Glomerular visceral epithelial cell (primary cell): ENCODE data around the gene FANCC.
"Not testable (repeated sequence)": the region's sequence is repeated elsewhere in the genome, so short reads cannot be mapped to it uniquely, and the experiment has no call there.

Experiments
- DNase-seq: peaks from one replicate; pipeline ENCODE4 v3.0.0-alpha.2; 2016; ENCODE audit errors: extremely low spot score

The FANCC gene

GRCh38 chr9:95329061-95329460 lies 11.6 kb upstream of the FANCC start:
- not testable (repeated sequence) for DNase-seq

- no peak for DNase-seq
Measured at GRCh38 chr9:95327239-95327865, 9.8 kb upstream of the FANCC start.

GRCh38 chr9:95325221-95325620 lies 7.7 kb upstream of the FANCC start:
- no peak for DNase-seq

GRCh38 chr9:95317893-95318211 lies 343 bp upstream of the FANCC start:
- no peak for DNase-seq

- DNase-seq = peak; percentile 88
Measured at GRCh38 chr9:95316794-95317118, 753 bp downstream of the FANCC start.

DNA sequence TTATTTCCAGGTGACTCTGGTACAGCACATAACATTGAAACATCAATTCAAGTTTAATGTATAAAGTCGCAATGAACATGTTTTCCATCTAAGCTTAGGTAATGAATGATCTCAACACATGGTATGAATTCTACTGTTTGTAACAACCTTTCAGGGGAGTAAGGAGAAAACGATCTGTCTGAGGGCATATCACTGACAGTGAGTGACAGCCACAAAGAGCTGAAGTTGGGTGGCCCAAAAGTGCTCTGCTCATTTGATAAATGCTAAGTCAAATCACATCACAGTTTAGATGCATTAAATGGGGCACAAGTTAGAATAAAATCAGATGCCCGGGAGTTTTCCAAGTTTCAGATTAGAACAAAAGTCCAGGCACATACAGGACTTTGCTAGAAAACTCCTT lies 1.2 kb downstream of the FANCC start:
- no peak for DNase-seq

- no peak for DNase-seq
Measured at GRCh38 chr9:95315108-95315746, 2.3 kb downstream of the FANCC start.

GRCh38 chr9:95313010-95313498 lies 4.5 kb downstream of the FANCC start:
- DNase-seq = peak; percentile 75

DNA sequence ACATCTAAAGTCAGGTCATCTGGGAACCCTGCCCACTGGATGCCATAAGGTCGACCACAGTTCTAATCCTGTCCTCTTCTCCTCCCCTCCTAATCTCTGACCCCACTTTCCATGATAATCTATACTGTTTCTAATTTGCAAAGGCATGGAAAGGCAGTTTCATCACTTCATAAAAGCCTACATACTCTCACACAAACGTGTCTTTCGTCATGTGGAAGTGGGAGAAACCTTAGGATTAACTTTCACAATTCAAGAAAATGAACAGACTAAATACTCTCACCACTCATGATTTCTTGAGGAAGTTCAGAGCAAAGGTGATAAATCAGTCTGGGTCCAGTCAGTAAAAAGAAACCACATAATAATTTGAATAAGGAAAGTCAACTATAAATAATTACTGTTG lies 5.5 kb downstream of the FANCC start:
- no peak for DNase-seq

DNA sequence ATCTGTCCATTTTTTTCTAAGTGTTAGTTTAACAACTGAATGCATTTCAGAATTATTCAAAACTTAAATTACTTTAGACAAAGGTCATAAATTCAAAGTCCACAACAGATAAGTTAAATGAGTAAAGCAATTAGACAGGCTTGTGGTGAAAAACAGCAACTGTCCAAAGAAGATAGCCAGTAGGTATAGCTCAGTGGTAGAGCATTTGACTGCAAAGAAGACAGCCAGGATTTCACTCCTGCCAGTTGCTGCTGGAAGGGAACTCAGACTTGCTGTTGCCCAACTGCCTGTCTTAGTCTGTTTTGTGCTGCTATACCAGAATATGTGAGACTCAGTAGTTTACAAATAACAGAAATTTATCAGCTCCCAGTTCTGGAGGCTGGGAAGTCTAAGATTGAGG lies 10.0 kb downstream of the FANCC start:
- no peak for DNase-seq

DNA sequence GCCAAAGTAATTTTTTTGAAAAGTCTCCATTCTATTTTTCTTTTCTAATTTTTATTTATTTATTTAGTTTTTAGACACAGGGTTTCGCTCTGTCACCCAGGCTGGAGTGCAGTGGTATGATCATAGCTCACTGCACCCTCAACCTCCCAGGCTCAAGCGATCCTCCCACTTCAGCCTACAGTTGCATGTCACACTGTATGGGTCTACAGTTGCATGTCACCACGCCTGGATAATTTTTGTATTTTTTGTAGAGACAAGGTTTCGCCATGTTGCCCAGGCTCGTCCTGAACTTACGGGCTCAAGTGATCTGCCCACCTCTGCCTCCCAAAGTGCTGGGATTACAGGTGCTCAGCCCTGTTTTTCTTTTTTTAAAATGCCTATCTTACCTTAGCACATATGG lies 10.7 kb downstream of the FANCC start:
- no peak for DNase-seq

DNA sequence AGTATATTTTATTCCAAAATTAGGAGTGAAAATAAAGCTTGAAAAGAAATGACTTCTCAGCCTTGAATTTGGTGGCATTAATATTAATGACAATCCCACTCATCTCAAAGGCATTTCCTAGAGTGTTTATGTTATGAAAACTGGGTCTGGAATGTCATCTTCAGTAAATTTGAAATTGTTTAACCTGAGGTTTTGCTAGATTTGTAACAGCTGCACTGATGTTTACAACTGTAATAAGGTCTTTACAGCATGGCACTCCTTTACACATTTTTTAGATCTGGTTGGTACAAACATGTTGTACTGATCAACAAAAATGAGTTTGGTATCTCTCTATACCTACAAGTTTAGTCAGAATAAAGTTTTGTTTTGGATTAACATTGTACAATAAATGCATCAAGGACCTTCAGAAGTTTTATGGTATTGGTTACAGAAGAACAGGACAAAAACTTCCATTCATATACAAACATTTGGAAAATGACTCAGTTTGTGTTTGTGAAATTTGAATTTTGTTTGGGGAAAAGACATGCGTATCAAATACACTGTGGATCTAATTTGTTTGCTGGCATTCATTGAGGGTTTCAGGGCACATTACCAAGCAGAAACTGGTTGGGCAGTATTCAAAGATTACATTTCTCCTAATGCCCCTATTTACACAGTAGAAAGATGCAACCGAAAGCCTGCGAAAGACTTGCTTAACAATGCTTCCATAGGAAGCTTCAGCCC lies 11.6 kb downstream of the FANCC start:
- DNase-seq = no peak

DNA sequence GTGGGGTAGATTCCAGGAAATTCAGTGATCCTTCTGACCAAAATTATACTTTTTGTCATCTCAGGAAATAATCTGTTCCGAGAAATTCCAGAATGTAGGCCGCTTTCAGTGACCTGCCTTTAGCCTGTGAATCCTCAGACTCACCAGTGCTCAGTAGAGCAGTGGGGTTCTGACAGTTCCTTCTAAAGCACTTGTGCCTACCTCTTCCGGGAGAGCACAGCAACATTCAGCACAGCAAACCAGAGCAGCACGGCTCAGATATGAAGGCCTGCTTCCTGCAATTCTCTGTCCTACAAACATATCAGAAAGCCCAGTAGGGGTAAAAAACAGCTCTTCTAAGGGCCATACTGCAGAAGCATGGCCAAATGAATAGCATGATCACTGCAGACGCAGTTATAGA lies 15.0 kb downstream of the FANCC start:
- no peak for DNase-seq

DNA sequence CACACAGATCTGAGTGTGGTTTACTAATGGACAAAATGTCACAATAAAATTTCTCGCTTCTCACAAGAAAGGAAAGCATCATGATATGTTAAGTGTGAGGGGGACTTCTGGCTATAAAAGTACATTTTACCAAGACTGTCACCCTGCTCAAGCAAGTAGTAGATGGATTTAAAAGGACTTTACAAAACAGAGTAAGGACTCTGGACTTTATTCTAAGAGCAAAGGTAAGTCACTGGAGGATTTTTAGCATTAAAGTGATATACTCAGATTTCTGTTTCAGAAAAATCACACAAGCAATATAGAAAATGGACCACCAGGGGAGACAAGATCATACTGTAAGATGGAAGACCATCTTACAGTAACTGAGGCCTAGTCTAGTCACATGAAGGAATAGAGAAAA lies 19.7 kb downstream of the FANCC start:
- DNase-seq = no peak

DNA sequence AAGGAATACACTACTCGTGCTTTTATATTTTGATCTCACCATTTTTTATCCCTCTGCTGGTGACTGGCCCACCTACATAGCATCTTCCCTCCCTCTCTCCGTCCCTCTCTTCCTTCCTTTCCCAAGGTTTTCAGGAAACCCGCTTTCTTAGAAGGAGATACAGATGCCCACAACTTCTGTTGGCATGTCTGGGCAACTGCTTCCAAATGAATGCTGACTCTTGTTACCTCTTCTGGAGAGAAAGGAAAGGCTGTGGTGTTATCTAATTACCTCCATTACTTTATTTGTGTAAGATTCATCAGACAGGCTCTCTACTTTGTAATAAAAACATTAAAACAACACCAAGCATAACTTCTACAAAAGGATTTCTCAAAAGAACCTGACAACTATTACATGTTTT lies 20.2 kb downstream of the FANCC start:
- DNase-seq = no peak

DNA sequence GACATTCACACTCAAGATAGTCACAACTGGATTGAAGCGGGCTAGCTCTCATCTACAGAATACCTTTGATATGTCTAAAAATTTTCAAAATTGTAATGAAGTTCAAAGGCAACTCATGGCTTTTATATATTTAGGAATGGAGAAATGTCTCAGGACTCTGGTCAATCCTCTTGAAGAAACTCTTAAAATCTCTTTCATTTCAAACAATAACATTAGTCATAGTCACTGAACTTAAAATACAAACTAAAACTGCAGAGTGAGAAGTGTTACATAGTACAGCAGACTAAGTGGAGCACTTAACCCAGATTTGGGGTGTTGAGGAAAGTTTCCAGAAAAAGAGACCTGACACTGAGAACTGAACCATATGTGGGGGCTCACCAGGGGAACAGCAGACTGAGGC lies 20.7 kb downstream of the FANCC start:
- DNase-seq = no peak

DNA sequence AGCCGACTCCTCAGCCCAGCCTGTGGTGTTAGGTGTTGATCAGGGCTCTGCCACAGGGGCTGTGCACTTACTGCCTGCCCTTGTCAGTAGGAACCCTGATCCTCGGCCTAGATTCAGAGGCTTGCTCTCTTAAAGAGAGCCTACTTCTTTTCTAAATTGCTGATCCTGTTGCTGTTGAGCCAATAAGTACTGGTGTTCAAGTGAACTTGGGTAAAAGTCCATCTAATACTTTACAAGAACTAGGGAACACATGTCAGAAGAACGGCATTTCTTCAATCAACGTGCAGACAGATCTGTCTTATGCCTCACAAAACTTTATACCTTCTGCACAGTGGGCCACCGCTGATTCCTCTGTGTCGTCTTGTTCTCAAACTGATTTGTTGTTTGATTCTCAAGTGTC lies 24.2 kb downstream of the FANCC start:
- not testable (repeated sequence) for DNase-seq

GRCh38 chr9:95292226-95292625 lies 25.3 kb downstream of the FANCC start:
- DNase-seq = no peak

- peak; percentile 49 for DNase-seq
Measured at GRCh38 chr9:95286151-95286550, 31.4 kb downstream of the FANCC start.

GRCh38 chr9:95285307-95285706 lies 32.2 kb downstream of the FANCC start:
- no peak for DNase-seq

GRCh38 chr9:95284162-95285080 lies 33.1 kb downstream of the FANCC start:
- DNase-seq = peak; percentile 48

DNA sequence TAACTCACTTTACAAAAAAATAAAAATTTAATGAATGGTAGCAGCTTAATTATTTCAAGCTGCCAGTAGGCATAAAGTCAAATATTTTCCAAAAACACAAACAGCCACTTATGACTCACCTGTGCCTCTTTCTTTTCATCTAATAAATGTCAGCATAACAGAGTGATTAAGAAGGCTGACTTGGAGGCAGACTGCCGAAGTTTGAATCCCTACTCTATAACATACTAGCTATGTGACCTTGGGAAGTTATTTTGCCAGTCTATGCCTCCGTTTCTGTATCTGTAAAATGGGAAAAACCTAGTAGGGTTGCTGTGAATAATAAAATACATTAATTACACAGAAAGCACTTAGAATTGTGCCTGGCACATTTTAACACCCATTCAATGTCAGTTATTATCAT lies 33.8 kb downstream of the FANCC start:
- no peak for DNase-seq
